Keratinocyte (primary cell): ENCODE results near the gene PDE1A. TPM values are rescaled to one million over a fixed set of nuclear protein-coding genes. Genes with fewer than 3 reads are reported as not detected.

ENCODE experiments used
- DNase-seq: peaks from one replicate; pipeline ENCODE4 v3.0.0-alpha.2; 2011; ENCODE audit warnings: low read depth, missing footprints, low spot score
- FAIRE-seq: peaks from 2 replicates; lab custom pipeline; 2011; peaks lifted over from hg19 to GRCh38; lab: Jason Lieb, UNC
- H2AFZ ChIP-seq: 2 replicates; pipeline ENCODE4 v1.6.0; 2012; ENCODE audit warnings: low read length, control low read depth, inconsistent platforms; ENCODE audit not compliant: control insufficient read depth
- H3K27ac ChIP-seq: 2 replicates; pipeline ENCODE4 v1.5.1; 2011; ENCODE audit warnings: low read length; ENCODE audit not compliant: control insufficient read depth, insufficient read depth
- H3K27me3 ChIP-seq: 3 replicates; pipeline ENCODE4 v1.6.0; 2011; ENCODE audit warnings: low read length; ENCODE audit not compliant: control insufficient read depth, insufficient read depth; ENCODE audit errors: extremely low read depth
- H3K36me3 ChIP-seq, 2 experiments: 2 replicates in 1 of 2; 3 replicates in 1 of 2; pipeline ENCODE4 v1.5.1; 2011; ENCODE audit warnings: low read length in 2 of 2, mild to moderate bottlenecking in 1 of 2; ENCODE audit not compliant: control insufficient read depth in 2 of 2, insufficient read depth in 2 of 2; ENCODE audit errors: extremely low read depth in 1 of 2
- H3K4me1 ChIP-seq: 3 replicates; pipeline ENCODE4 v1.5.1; 2011; ENCODE audit warnings: low read length; ENCODE audit not compliant: control insufficient read depth, insufficient read depth; ENCODE audit errors: extremely low read depth
- H3K4me2 ChIP-seq: 3 replicates; pipeline ENCODE4 v1.6.0; 2011; ENCODE audit warnings: low read depth, low read length; ENCODE audit not compliant: control insufficient read depth, insufficient read depth; ENCODE audit errors: extremely low read depth
- H3K4me3 ChIP-seq, 3 experiments: fragments of 200-600 bp in 1 of 3; sonication (generic) in 1 of 3; 2 replicates in 2 of 3; 3 replicates in 1 of 3; pipeline ENCODE4 v1.5.1; 2011 to 2016; ENCODE audit warnings: low read length in 3 of 3, mild to moderate bottlenecking in 3 of 3, control low read depth in 2 of 3, inconsistent platforms in 1 of 3, low read depth in 1 of 3, mixed read lengths in 1 of 3, mixed run types in 1 of 3, moderate library complexity in 1 of 3; ENCODE audit not compliant: control insufficient read depth in 2 of 3, insufficient read depth in 2 of 3; ENCODE audit errors: extremely low read depth in 1 of 3
- H3K79me2 ChIP-seq: 2 replicates; pipeline ENCODE4 v1.6.0; 2012; ENCODE audit warnings: low read length; ENCODE audit not compliant: control insufficient read depth, insufficient read depth
- H3K9ac ChIP-seq: 3 replicates; pipeline ENCODE4 v1.6.0; 2011; ENCODE audit warnings: low read length; ENCODE audit not compliant: control insufficient read depth, insufficient read depth; ENCODE audit errors: extremely low read depth
- H3K9me1 ChIP-seq: 3 replicates; pipeline ENCODE4 v1.6.0; 2011; ENCODE audit warnings: low read length; ENCODE audit not compliant: control insufficient read depth, insufficient read depth; ENCODE audit errors: extremely low read depth
- H3K9me3 ChIP-seq: 2 replicates; pipeline ENCODE4 v1.5.1; 2012; ENCODE audit warnings: low read depth, low read length; ENCODE audit not compliant: control insufficient read depth
- H4K20me1 ChIP-seq: 3 replicates; pipeline ENCODE4 v1.6.0; 2011; ENCODE audit warnings: low read length; ENCODE audit not compliant: control insufficient read depth, insufficient read depth; ENCODE audit errors: extremely low read depth
- CTCF ChIP-seq, 3 experiments: IDR thresholded peaks in 1 of 3; conservative IDR thresholded peaks in 1 of 3; optimal IDR thresholded peaks in 1 of 3; 2 replicates in 2 of 3; 3 replicates in 1 of 3; pipeline versions ENCODE3 to v1.5.1; 2011; ENCODE audit warnings: low read length in 3 of 3, mild to moderate bottlenecking in 3 of 3, moderate library complexity in 2 of 3, control low read depth in 1 of 3, inconsistent platforms in 1 of 3; ENCODE audit not compliant: insufficient read depth in 2 of 3; ENCODE audit errors: extremely low read depth in 1 of 3
- EZH2 ChIP-seq: IDR thresholded peaks from one replicate; pipeline ENCODE4 v1.6.1; 2012; ENCODE audit warnings: inconsistent platforms, mild to moderate bottlenecking, low read length, moderate library complexity
- dilution Hi-C: fragments of 300-500 bp; cut with MboI; formaldehyde crosslinking; loops from one replicate; pipeline ENCODE4 v1.7.0; 2020; ENCODE audit warnings: low sequenced_read_pairs; ENCODE audit not compliant: extremely low pct_ligation_motif_present
- polyA plus RNA-seq, 5 experiments: library from polyadenylated mRNA; depleted of rRNA in 3 of 5; stranded (reverse) in 3 of 5; stranded (forward) in 1 of 5; unstranded in 1 of 5; fragments of >200 nt; gene quantifications; 1 replicate in 1 of 5; 2 replicates in 3 of 5; 3 replicates in 1 of 5; pipeline versions ENCODE4 v1.2.1 to v1.2.3, GENCODE V29; 2011 to 2012; ENCODE audit warnings: missing spikeins in 2 of 5, low read depth in 1 of 5, low replicate concordance in 1 of 5

The PDE1A gene
- polyA plus RNA-seq, 1 donor (not counting 4 experiments of a cell fraction or from before 2014, with no cell fraction given) = 0.10 TPM

- no peak for TF ChIP-seq CTCF (optimal IDR thresholded peaks at IDR 0.05 in 1 of 3, IDR thresholded peaks at IDR 0.05 in 1 of 3, conservative IDR thresholded peaks at IDR 0.05 in 1 of 3; ENCODE audit: extremely low read depth in 1 of 3, insufficient read depth in 2 of 3, low read length in 3 of 3)
- TF ChIP-seq EZH2 = no peak
- Histone ChIP-seq H3K4me3 (no peak overlapping the region), H2AFZ (no peak overlapping the region), H4K20me1 (no peaks in the 10 kb centered on the region), H3K27me3 (no peaks in the 10 kb centered on the region), H3K27ac (no peak overlapping the region), H3K9ac (no peak overlapping the region), H3K9me1 (no peaks in the 10 kb centered on the region), H3K9me3 (no peaks in the 10 kb centered on the region), H3K36me3 (no peaks in the 10 kb centered on the region), H3K4me2 (no peak overlapping the region), H3K4me1 (peaks cover 8% of the 10 kb centered on the region), H3K79me2 (no peaks in the 10 kb centered on the region)
- FAIRE-seq (no peak), DNase-seq (no peak)
- dilution Hi-C loops = no loop called here
These were observed 61.0 kb downstream of the PDE1A start for GRCh38 chr2:182365855-182366254.

GRCh38 chr2:182361477-182361876 lies 65.4 kb downstream of the PDE1A start:
- peaks cover 6% of the 10 kb centered on the region for H3K4me1 ChIP-seq
- H3K9me1 ChIP-seq = no peaks in the 10 kb centered on the region
- DNase-seq (no peak), FAIRE-seq (no peak)
- no peak overlapping the region for H3K27ac ChIP-seq
- no peaks in the 10 kb centered on the region for H4K20me1 ChIP-seq
- no peak overlapping the region for H3K9ac ChIP-seq
- H3K4me3 ChIP-seq = no peak overlapping the region
- H3K36me3 ChIP-seq = no peaks in the 10 kb centered on the region
- H3K9me3 ChIP-seq = no peaks in the 10 kb centered on the region
- no peaks in the 10 kb centered on the region for H3K79me2 ChIP-seq
- H3K4me2 ChIP-seq = no peak overlapping the region
- dilution Hi-C loops = no loop called here
- TF ChIP-seq EZH2 (no peak), CTCF (optimal IDR thresholded peaks at IDR 0.05 in 1 of 3, IDR thresholded peaks at IDR 0.05 in 1 of 3, conservative IDR thresholded peaks at IDR 0.05 in 1 of 3; ENCODE audit: extremely low read depth in 1 of 3, insufficient read depth in 2 of 3, low read length in 3 of 3) (no peak)
- H2AFZ ChIP-seq = no peak overlapping the region
- no peaks in the 10 kb centered on the region for H3K27me3 ChIP-seq
